ENCODE data around the gene PPM1E. TPM values are rescaled to one million over a fixed set of nuclear protein-coding genes. Genes with fewer than 3 reads are reported as not detected.

The PPM1E gene
- total and polyA plus RNA-seq, 2 experiments from 2014 or later = not detected

GRCh38 chr17:59010026-59010425 is 254.4 kb downstream of the PPM1E start:
- no peaks in the 10 kb centered on the region for H3K27me3 ChIP-seq (replicated peaks; ENCODE audit: insufficient read depth)
- H2AFZ ChIP-seq = no peak overlapping the region
- TF ChIP-seq EZH2phosphoT487 (IDR thresholded peaks at IDR 0.05; ENCODE audit: insufficient read depth, low read depth) (no peak), EZH2 (IDR thresholded peaks at IDR 0.05; ENCODE audit: insufficient read depth, poor library complexity, severe bottlenecking) (no peak)
- DNase-seq = no peak
- H3K36me3 ChIP-seq (ENCODE audit: low read depth) = peaks cover 8% of the 10 kb centered on the region; the same call in 1 of the 2 replicates
- H3K4me3 ChIP-seq = no peak overlapping the region
- in situ Hi-C loops (cut with MboI) = no loop called here
- no peaks in the 10 kb centered on the region for H3K4me1 ChIP-seq (ENCODE audit: insufficient read depth)
- no peak overlapping the region for H3K4me2 ChIP-seq (ENCODE audit: unreplicated experiment)
- no peaks in the 10 kb centered on the region for H3K9me3 ChIP-seq (ENCODE audit: low read depth)
- H3F3A ChIP-seq (ENCODE audit: insufficient read depth) = peaks cover 5% of the 10 kb centered on the region; the same call in 1 of the 2 replicates
- H3K9me2 ChIP-seq (ENCODE audit: insufficient read depth) = no peaks in the 10 kb centered on the region
- no peaks in the 10 kb centered on the region for H4K20me1 ChIP-seq (ENCODE audit: insufficient read depth)
- no peaks in the 10 kb centered on the region for H3K79me2 ChIP-seq (ENCODE audit: insufficient read depth)
- no peak overlapping the region for H3K9ac ChIP-seq
- 97 to 100% methylated on average over 2 of the region's 2 CpGs for WGBS, 2 experiments (ENCODE audit: low coverage in 1 of 2, low lambda C conversion rate in 2 of 2, missing lambda C conversion rate in 2 of 2)
- H3K27ac ChIP-seq = no peak overlapping the region

GRCh38 chr17:59011975-59012374 is 256.3 kb downstream of the PPM1E start:
- no peak overlapping the region for H3K4me3 ChIP-seq
- no peaks in the 10 kb centered on the region for H3K9me2 ChIP-seq (ENCODE audit: insufficient read depth)
- no peak overlapping the region for H3K4me2 ChIP-seq (ENCODE audit: unreplicated experiment)
- H3K9me3 ChIP-seq (ENCODE audit: low read depth) = no peaks in the 10 kb centered on the region
- H3K79me2 ChIP-seq (ENCODE audit: insufficient read depth) = no peaks in the 10 kb centered on the region
- TF ChIP-seq EZH2 (IDR thresholded peaks at IDR 0.05; ENCODE audit: insufficient read depth, poor library complexity, severe bottlenecking) (no peak), EZH2phosphoT487 (IDR thresholded peaks at IDR 0.05; ENCODE audit: insufficient read depth, low read depth) (no peak)
- no peak for DNase-seq
- in situ Hi-C loops (cut with MboI) = no loop called here
- H3K36me3 ChIP-seq (ENCODE audit: low read depth) = peaks cover 8% of the 10 kb centered on the region; the same call in 1 of the 2 replicates
- no peaks in the 10 kb centered on the region for H3K27me3 ChIP-seq (replicated peaks; ENCODE audit: insufficient read depth)
- no peak overlapping the region for H3K9ac ChIP-seq
- WGBS, 2 experiments (ENCODE audit: low coverage in 1 of 2, low lambda C conversion rate in 2 of 2, missing lambda C conversion rate in 2 of 2) = 96 to 100% methylated on average over 2 of the region's 2 CpGs
- no peaks in the 10 kb centered on the region for H3K4me1 ChIP-seq (ENCODE audit: insufficient read depth)
- no peaks in the 10 kb centered on the region for H4K20me1 ChIP-seq (ENCODE audit: insufficient read depth)
- no peak overlapping the region for H3K27ac ChIP-seq
- H3F3A ChIP-seq (ENCODE audit: insufficient read depth) = no peaks in the 10 kb centered on the region
- H2AFZ ChIP-seq = no peak overlapping the region

GRCh38 chr17:59018019-59018418 is 262.4 kb downstream of the PPM1E start:
- H2AFZ ChIP-seq = no peak overlapping the region
- no peaks in the 10 kb centered on the region for H3K36me3 ChIP-seq (ENCODE audit: low read depth)
- no peak overlapping the region for H3K27ac ChIP-seq
- DNase-seq = no peak
- no peaks in the 10 kb centered on the region for H3K9me2 ChIP-seq (ENCODE audit: insufficient read depth)
- H3K79me2 ChIP-seq (ENCODE audit: insufficient read depth) = no peaks in the 10 kb centered on the region
- H4K20me1 ChIP-seq (ENCODE audit: insufficient read depth) = no peaks in the 10 kb centered on the region
- no peaks in the 10 kb centered on the region for H3K4me1 ChIP-seq (ENCODE audit: insufficient read depth)
- in situ Hi-C loops (cut with MboI) = no loop called here
- H3K9ac ChIP-seq = no peak overlapping the region
- H3K27me3 ChIP-seq (replicated peaks; ENCODE audit: insufficient read depth) = no peaks in the 10 kb centered on the region
- no peak for TF ChIP-seq EZH2 (IDR thresholded peaks at IDR 0.05; ENCODE audit: insufficient read depth, poor library complexity, severe bottlenecking)
- TF ChIP-seq EZH2phosphoT487 (IDR thresholded peaks at IDR 0.05; ENCODE audit: insufficient read depth, low read depth) = no peak
- no peak overlapping the region for H3K4me2 ChIP-seq (ENCODE audit: unreplicated experiment)
- no peaks in the 10 kb centered on the region for H3F3A ChIP-seq (ENCODE audit: insufficient read depth)
- no peaks in the 10 kb centered on the region for H3K9me3 ChIP-seq (ENCODE audit: low read depth)
- WGBS, 2 experiments (ENCODE audit: low coverage in 1 of 2, low lambda C conversion rate in 2 of 2, missing lambda C conversion rate in 2 of 2) = 92 to 97% methylated on average over 1 of the region's 1 CpG
- H3K4me3 ChIP-seq = no peak overlapping the region

- in situ Hi-C loops (cut with MboI) = no loop called here
- DNase-seq = no peak
- no peak overlapping the region for H3K4me2 ChIP-seq (ENCODE audit: unreplicated experiment)
- no peaks in the 10 kb centered on the region for H3K79me2 ChIP-seq (ENCODE audit: insufficient read depth)
- H3K9ac ChIP-seq = no peak overlapping the region
- H3K4me1 ChIP-seq (ENCODE audit: insufficient read depth) = no peaks in the 10 kb centered on the region
- no peaks in the 10 kb centered on the region for H4K20me1 ChIP-seq (ENCODE audit: insufficient read depth)
- no peaks in the 10 kb centered on the region for H3F3A ChIP-seq (ENCODE audit: insufficient read depth)
- H2AFZ ChIP-seq = no peak overlapping the region
- no peaks in the 10 kb centered on the region for H3K27me3 ChIP-seq (replicated peaks; ENCODE audit: insufficient read depth)
- H3K27ac ChIP-seq = no peak overlapping the region
- H3K36me3 ChIP-seq (ENCODE audit: low read depth) = peaks cover 6% of the 10 kb centered on the region
- H3K9me3 ChIP-seq (ENCODE audit: low read depth) = no peaks in the 10 kb centered on the region
- 88 to 93% methylated on average over 2 of the region's 2 CpGs for WGBS, 2 experiments (ENCODE audit: low coverage in 1 of 2, low lambda C conversion rate in 2 of 2, missing lambda C conversion rate in 2 of 2)
- no peaks in the 10 kb centered on the region for H3K9me2 ChIP-seq (ENCODE audit: insufficient read depth)
- TF ChIP-seq EZH2 (IDR thresholded peaks at IDR 0.05; ENCODE audit: insufficient read depth, poor library complexity, severe bottlenecking) = no peak
- no peak for TF ChIP-seq EZH2phosphoT487 (IDR thresholded peaks at IDR 0.05; ENCODE audit: insufficient read depth, low read depth)
- no peak overlapping the region for H3K4me3 ChIP-seq
Measured at GRCh38 chr17:59024916-59025315, 269.3 kb downstream of the PPM1E start.
